HG03354 (cell line): ENCODE data around the gene KRTAP5-5.

ENCODE experiments used
- ATAC-seq: cut with Tn5 transposase; IDR thresholded peaks from one replicate; pipeline ENCODE4 v1.9.1; 2021; ENCODE audit warnings: mild to moderate bottlenecking; ENCODE audit not compliant: unreplicated experiment, poor library complexity, severe bottlenecking

The KRTAP5-5 gene

GRCh38 chr11:1673446-1674172, 44.0 kb downstream of the KRTAP5-5 start:
- ATAC-seq: no peak

GRCh38 chr11:1674173-1675131, 44.9 kb downstream of the KRTAP5-5 start:
- ATAC-seq: no peak

DNA sequence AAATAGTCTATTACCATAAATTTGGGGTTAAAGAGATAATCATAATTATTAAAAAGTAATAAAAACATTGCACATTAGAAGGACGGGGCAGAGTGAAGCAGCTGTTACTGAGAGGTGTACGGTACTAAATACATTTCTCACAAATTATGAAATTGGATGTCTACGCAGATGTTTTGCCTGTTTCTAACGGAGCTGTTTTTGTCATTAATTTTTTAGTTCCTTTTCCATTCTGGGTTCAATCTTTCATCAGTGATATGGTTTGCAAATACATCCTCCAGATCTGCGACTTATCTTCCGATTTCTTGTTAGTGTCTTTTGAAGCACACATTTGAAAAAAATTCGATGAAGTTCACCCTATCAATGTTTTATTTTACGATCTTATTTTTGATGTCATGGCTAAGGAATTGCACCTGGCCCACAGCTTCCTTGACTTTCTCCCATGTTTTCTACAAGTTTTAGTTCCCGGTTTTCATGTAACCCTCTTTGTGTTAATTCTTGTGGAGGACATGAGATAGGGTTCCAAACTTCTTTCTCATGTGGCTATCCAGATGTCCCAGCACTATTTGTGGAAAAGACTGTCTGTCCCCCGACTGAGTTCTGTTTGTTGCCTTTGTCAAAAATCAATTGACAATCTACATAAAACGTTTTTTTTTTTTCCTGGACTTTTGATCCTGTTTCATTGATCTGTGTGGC, 46.1 kb downstream of the KRTAP5-5 start:
- no peak for ATAC-seq

DNA sequence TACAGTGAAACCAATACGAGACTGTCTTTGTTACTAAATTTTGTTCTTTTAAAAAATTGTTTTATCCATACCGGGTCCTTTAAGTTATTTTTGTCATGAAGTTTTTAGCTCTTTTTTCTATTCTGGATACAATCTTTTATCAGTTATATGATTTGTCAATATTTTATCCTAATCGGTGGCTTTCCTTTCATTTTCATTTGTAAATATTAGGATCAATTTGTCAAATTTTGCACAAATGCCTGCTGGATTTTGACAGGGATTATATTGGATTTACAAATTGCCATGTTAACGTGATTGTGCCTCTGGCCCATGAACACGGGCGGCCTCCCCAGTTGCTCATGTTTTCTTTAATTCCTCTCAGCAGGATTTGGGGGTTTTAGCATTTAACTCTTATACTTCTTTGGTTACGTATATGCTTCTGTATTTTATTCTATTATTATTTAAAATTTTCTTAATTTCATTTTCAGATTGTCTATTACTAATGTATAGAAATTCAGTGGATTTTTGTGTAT, 46.7 kb downstream of the KRTAP5-5 start:
- ATAC-seq: no peak

GRCh38 chr11:1679881-1680280, 50.3 kb downstream of the KRTAP5-5 start:
- ATAC-seq: no peak
